ENCODE results near the gene KRTAP5-1. TPM values are rescaled to one million over a fixed set of nuclear protein-coding genes. Genes with fewer than 3 reads are reported as not detected.

KRTAP5-1 gene
- total RNA-seq, 2 donors from 2014 or later: not detected

- Histone ChIP-seq H3K27me3 (ENCODE audit: control insufficient read depth, insufficient read depth, low read length, poor library complexity, severe bottlenecking) (peaks cover 65% of the 10 kb centered on the region), H3K9me3 (ENCODE audit: control insufficient read depth, low read length) (no peaks in the 10 kb centered on the region)
Measured at GRCh38 chr11:1543606-1544263, 41.3 kb downstream of the KRTAP5-1 start.

GRCh38 chr11:1542267-1542666 is 42.8 kb downstream of the KRTAP5-1 start:
- 80 to 87% methylated on average over 8 to 10 of the region's 10 CpGs for WGBS, 2 experiments (ENCODE audit: insufficient coverage in 1 of 2, insufficient read length in 1 of 2)
- Mint-ChIP-seq H3K27ac (no peak overlapping the region), H3K27me3 (ENCODE audit: insufficient read depth) (peaks cover 60% of the 10 kb centered on the region), H3K36me3 (ENCODE audit: low read depth) (no peaks in the 10 kb centered on the region), H3K4me1 (no peaks in the 10 kb centered on the region), H3K9me3 (no peaks in the 10 kb centered on the region), H3K4me3 (no peak overlapping the region)
- H3K27ac ChIP-seq (ENCODE audit: low read depth, low read length): no peak overlapping the region
- no peak overlapping the region for H3K4me3 ChIP-seq (ENCODE audit: low read length)
- H3K27me3 ChIP-seq (ENCODE audit: control insufficient read depth, insufficient read depth, low read length, poor library complexity, severe bottlenecking): peaks cover 63% of the 10 kb centered on the region
- H3K9ac ChIP-seq (ENCODE audit: extremely low read depth, low read length, poor library complexity, severe bottlenecking): no peak overlapping the region
- no peaks in the 10 kb centered on the region for H3K9me3 ChIP-seq (ENCODE audit: control insufficient read depth, low read length)
- no peak for DNase-seq
- TF ChIP-seq CTCF (conservative IDR thresholded peaks at IDR 0.05): no peak
- H3K4me1 ChIP-seq (ENCODE audit: control insufficient read depth, insufficient read depth, low read length): no peaks in the 10 kb centered on the region
- H3K36me3 ChIP-seq (ENCODE audit: control insufficient read depth, insufficient read depth, low read length): no peaks in the 10 kb centered on the region

More at GRCh38 chr11:1543606-1544263, 41.3 kb downstream of the KRTAP5-1 start:
- no peak overlapping the region for H3K27ac Mint-ChIP-seq
- DNase-seq: no peak
- Histone ChIP-seq H3K9ac (ENCODE audit: extremely low read depth, low read length, poor library complexity, severe bottlenecking) (no peak overlapping the region), H3K4me1 (ENCODE audit: control insufficient read depth, insufficient read depth, low read length) (no peaks in the 10 kb centered on the region), H3K27ac (ENCODE audit: low read depth, low read length) (no peak overlapping the region), H3K36me3 (ENCODE audit: control insufficient read depth, insufficient read depth, low read length) (no peaks in the 10 kb centered on the region), H3K4me3 (ENCODE audit: low read length) (no peak overlapping the region)
- no peaks in the 10 kb centered on the region for H3K9me3 Mint-ChIP-seq
- TF ChIP-seq CTCF (conservative IDR thresholded peaks at IDR 0.05): no peak
- H3K4me1 Mint-ChIP-seq: no peaks in the 10 kb centered on the region
- no peak overlapping the region for H3K4me3 Mint-ChIP-seq
- WGBS, 2 experiments (ENCODE audit: insufficient coverage in 1 of 2, insufficient read length in 1 of 2): 83 to 85% methylated on average over 6 to 13 of the region's 13 CpGs
- H3K27me3 Mint-ChIP-seq (ENCODE audit: insufficient read depth): peaks cover 63% of the 10 kb centered on the region
- H3K36me3 Mint-ChIP-seq (ENCODE audit: low read depth): no peaks in the 10 kb centered on the region

- Histone ChIP-seq H3K9ac (ENCODE audit: extremely low read depth, low read length, poor library complexity, severe bottlenecking) (no peak overlapping the region), H3K27me3 (ENCODE audit: control insufficient read depth, insufficient read depth, low read length, poor library complexity, severe bottlenecking) (peaks cover 57% of the 10 kb centered on the region), H3K36me3 (ENCODE audit: control insufficient read depth, insufficient read depth, low read length) (no peaks in the 10 kb centered on the region), H3K27ac (ENCODE audit: low read depth, low read length) (no peak overlapping the region), H3K4me3 (ENCODE audit: low read length) (no peak overlapping the region), H3K9me3 (ENCODE audit: control insufficient read depth, low read length) (no peaks in the 10 kb centered on the region), H3K4me1 (ENCODE audit: control insufficient read depth, insufficient read depth, low read length) (no peaks in the 10 kb centered on the region)
- Mint-ChIP-seq H3K4me3 (no peak overlapping the region), H3K27ac (peak overlapping the region; percentile 70), H3K27me3 (ENCODE audit: insufficient read depth) (peaks cover 60% of the 10 kb centered on the region), H3K4me1 (no peaks in the 10 kb centered on the region), H3K9me3 (no peaks in the 10 kb centered on the region), H3K36me3 (ENCODE audit: low read depth) (no peaks in the 10 kb centered on the region)
- no peak for TF ChIP-seq CTCF (conservative IDR thresholded peaks at IDR 0.05)
- no peak for DNase-seq
- WGBS, 2 experiments (ENCODE audit: insufficient coverage in 1 of 2, insufficient read length in 1 of 2): 87 to 89% methylated on average over 15 to 22 of the region's 22 CpGs
Measured at GRCh38 chr11:1541474-1542204, 43.4 kb downstream of the KRTAP5-1 start.

Measured in endodermal cell (in vitro differentiated cells).